Stimulated activated naive CD8-positive, alpha-beta T cell treated with anti-CD3 and anti-CD28 coated beads, Interleukin-15, amount 100 ng/mL, for 72 hours (primary cell): ENCODE results near the gene FSCN2.

Experiments
- ATAC-seq: fragments of 150-1000 bp; cut with Tn5 transposase; 2 replicates; pipeline ENCODE4 v1.10.0; 2021; ENCODE audit warnings: mild to moderate bottlenecking, moderate library complexity
- DNase-seq, 2 donors: peaks; one replicate each; pipeline ENCODE4 v3.0.0; 2021 to 2022
- H3K27ac Mint-ChIP-seq, 2 donors: one replicate each; pipeline ENCODE4 v1.8.0; 2022; ENCODE audit warnings: mild to moderate bottlenecking in 2 of 2, mixed read lengths in 2 of 2, moderate library complexity in 2 of 2
- H3K27me3 Mint-ChIP-seq: one replicate; pipeline ENCODE4 v1.8.0; 2022; ENCODE audit warnings: mixed read lengths
- H3K4me1 Mint-ChIP-seq: one replicate; pipeline ENCODE4 v1.8.0; 2022; ENCODE audit warnings: mild to moderate bottlenecking, mixed read lengths
- H3K4me3 Mint-ChIP-seq, 2 donors: one replicate each; pipeline ENCODE4 v1.8.0; 2022; ENCODE audit warnings: mild to moderate bottlenecking in 2 of 2, mixed read lengths in 2 of 2, moderate library complexity in 1 of 2
- H3K9me3 Mint-ChIP-seq, 2 donors: one replicate each; pipeline ENCODE4 v1.8.0; 2022; ENCODE audit warnings: mixed read lengths in 2 of 2

FSCN2 gene

GRCh38 chr17:81488276-81488860 lies 39.8 kb upstream of the FSCN2 start:
- ATAC-seq (peak; percentile 13), DNase-seq (no peak)
- H3K9me3 Mint-ChIP-seq = no peaks in the 10 kb centered on the region
- H3K27me3 Mint-ChIP-seq = peaks cover 40% of the 10 kb centered on the region
- H3K4me3 Mint-ChIP-seq = peak overlapping the region; percentile 22 to 75
- peak overlapping the region in 1 of 2 donors; percentile 82 for H3K27ac Mint-ChIP-seq
- peaks cover 49% of the 10 kb centered on the region for H3K4me1 Mint-ChIP-seq

GRCh38 chr17:81489012-81489997 lies 38.9 kb upstream of the FSCN2 start:
- ATAC-seq (no peak), DNase-seq (no peak)
- Mint-ChIP-seq H3K27me3 (peaks cover 37% of the 10 kb centered on the region), H3K4me1 (peaks cover 43% of the 10 kb centered on the region), H3K4me3 (peak overlapping the region; percentile 50 to 74), H3K9me3 (no peaks in the 10 kb centered on the region), H3K27ac (peak overlapping the region; percentile 40 to 90)

- H3K9me3 Mint-ChIP-seq = no peaks in the 10 kb centered on the region
- no peak for DNase-seq
These were observed 37.9 kb upstream of the FSCN2 start for GRCh38 chr17:81489998-81490992.

GRCh38 chr17:81491181-81491581 lies 37.0 kb upstream of the FSCN2 start:
- Mint-ChIP-seq H3K9me3 (no peaks in the 10 kb centered on the region), H3K27ac (no peak overlapping the region), H3K4me1 (peaks cover 46% of the 10 kb centered on the region), H3K4me3 (no peak overlapping the region), H3K27me3 (peaks cover 33% of the 10 kb centered on the region)
- ATAC-seq (no peak), DNase-seq (no peak)

More at GRCh38 chr17:81489998-81490992, 37.9 kb upstream of the FSCN2 start:
- ATAC-seq = no peak
- H3K4me3 Mint-ChIP-seq = peak overlapping the region in 1 of 2 donors; percentile 74
- peaks cover 52% of the 10 kb centered on the region for H3K4me1 Mint-ChIP-seq
- H3K27me3 Mint-ChIP-seq = peaks cover 37% of the 10 kb centered on the region
- peak overlapping the region in 1 of 2 donors; percentile 27 for H3K27ac Mint-ChIP-seq

GRCh38 chr17:81491761-81492160 lies 36.4 kb upstream of the FSCN2 start:
- Mint-ChIP-seq H3K27me3 (peaks cover 29% of the 10 kb centered on the region), H3K4me3 (peak overlapping the region in 1 of 2 donors; percentile 24), H3K27ac (no peak overlapping the region), H3K9me3 (no peaks in the 10 kb centered on the region), H3K4me1 (peaks cover 40% of the 10 kb centered on the region)
- DNase-seq (no peak), ATAC-seq (no peak)

GRCh38 chr17:81492202-81492601 lies 36.0 kb upstream of the FSCN2 start:
- no peaks in the 10 kb centered on the region for H3K9me3 Mint-ChIP-seq
- peaks cover 29% of the 10 kb centered on the region for H3K27me3 Mint-ChIP-seq
- H3K4me3 Mint-ChIP-seq = no peak overlapping the region
- peaks cover 36% of the 10 kb centered on the region for H3K4me1 Mint-ChIP-seq
- no peak for ATAC-seq
- H3K27ac Mint-ChIP-seq = no peak overlapping the region
- DNase-seq = no peak

- H3K27me3 Mint-ChIP-seq = peaks cover 29% of the 10 kb centered on the region
- no peak overlapping the region for H3K4me3 Mint-ChIP-seq
- H3K4me1 Mint-ChIP-seq = peaks cover 32% of the 10 kb centered on the region
- DNase-seq (no peak), ATAC-seq (no peak)
- H3K27ac Mint-ChIP-seq = no peak overlapping the region
- H3K9me3 Mint-ChIP-seq = no peaks in the 10 kb centered on the region
These were observed 35.5 kb upstream of the FSCN2 start for GRCh38 chr17:81492706-81493105.

- no peak for DNase-seq
These were observed 34.8 kb upstream of the FSCN2 start for GRCh38 chr17:81493198-81494038.

GRCh38 chr17:81494626-81495377 lies 33.4 kb upstream of the FSCN2 start:
- Mint-ChIP-seq H3K4me1 (peaks cover 19% of the 10 kb centered on the region), H3K9me3 (no peaks in the 10 kb centered on the region), H3K27ac (no peak overlapping the region), H3K4me3 (no peak overlapping the region), H3K27me3 (peaks cover 24% of the 10 kb centered on the region)
- ATAC-seq = peak; percentile 49
- no peak for DNase-seq

More at GRCh38 chr17:81493198-81494038, 34.8 kb upstream of the FSCN2 start:
- Mint-ChIP-seq H3K4me1 (peaks cover 32% of the 10 kb centered on the region), H3K9me3 (no peaks in the 10 kb centered on the region), H3K27me3 (peaks cover 29% of the 10 kb centered on the region), H3K27ac (no peak overlapping the region), H3K4me3 (no peak overlapping the region)
- no peak for ATAC-seq

- ATAC-seq = peak; percentile 56
- no peaks in the 10 kb centered on the region for H3K27me3 Mint-ChIP-seq
- H3K4me3 Mint-ChIP-seq = no peak overlapping the region
- no peak overlapping the region for H3K27ac Mint-ChIP-seq
- no peaks in the 10 kb centered on the region for H3K9me3 Mint-ChIP-seq
- DNase-seq = no peak
- H3K4me1 Mint-ChIP-seq = peaks cover 9% of the 10 kb centered on the region
These were observed 29.1 kb upstream of the FSCN2 start for GRCh38 chr17:81498953-81499600.

- H3K4me1 Mint-ChIP-seq = peaks cover 6% of the 10 kb centered on the region
- H3K4me3 Mint-ChIP-seq = no peak overlapping the region
- DNase-seq (no peak), ATAC-seq (peak; percentile 32)
- H3K27ac Mint-ChIP-seq = no peak overlapping the region
- H3K27me3 Mint-ChIP-seq = no peaks in the 10 kb centered on the region
- H3K9me3 Mint-ChIP-seq = no peaks in the 10 kb centered on the region
These were observed 28.6 kb upstream of the FSCN2 start for GRCh38 chr17:81499601-81499970.

GRCh38 chr17:81500047-81500446 lies 28.1 kb upstream of the FSCN2 start:
- Mint-ChIP-seq H3K4me1 (peaks cover 2% of the 10 kb centered on the region), H3K27me3 (no peaks in the 10 kb centered on the region), H3K4me3 (no peak overlapping the region), H3K9me3 (no peaks in the 10 kb centered on the region), H3K27ac (no peak overlapping the region)
- ATAC-seq (no peak), DNase-seq (no peak)

- H3K27me3 Mint-ChIP-seq = no peaks in the 10 kb centered on the region
- H3K4me3 Mint-ChIP-seq = no peak overlapping the region
- H3K9me3 Mint-ChIP-seq = no peaks in the 10 kb centered on the region
- no peak overlapping the region for H3K27ac Mint-ChIP-seq
- ATAC-seq (no peak), DNase-seq (no peak)
- peaks cover 1% of the 10 kb centered on the region for H3K4me1 Mint-ChIP-seq
These were observed 25.6 kb upstream of the FSCN2 start for GRCh38 chr17:81502471-81503017.
